ENCODE results near the gene HARS1. TPM values are rescaled to one million over a fixed set of nuclear protein-coding genes. Genes with fewer than 3 reads are reported as not detected.
"Not testable (repeated sequence)": the region's sequence is repeated elsewhere in the genome, so short reads cannot be mapped to it uniquely, and the experiment has no call there.

HARS1 gene
- total RNA-seq, 2 donors from 2014 or later: 46.2 to 52.4 TPM

GRCh38 chr5:140642718-140643117, 48.5 kb downstream of the HARS1 start:
- Histone ChIP-seq H3K36me3 (replicated peaks in 1 of 2; ENCODE audit: insufficient read depth in 1 of 2, low read depth in 2 of 2) (peaks cover 0 to 7% of the 10 kb centered on the region in 2 donors), H3K4me3 (no peak overlapping the region), H3K27me3 (no peaks in the 10 kb centered on the region), H3K4me1 (peaks cover 38% of the 10 kb centered on the region), H3K9me3 (no peaks in the 10 kb centered on the region), H3K27ac (no peak overlapping the region)
- intact Hi-C loops (cut with DNase I): loop anchor here (10.0 kb wide), 1 partner anchor 78 kb away; the partner anchor contains the start of genes APBB3 and SLC35A4
- DNase-seq (no peak), ATAC-seq (no peak)
- no peak for TF ChIP-seq POLR2A (IDR thresholded peaks at IDR 0.05)
- TF ChIP-seq CTCF (IDR thresholded peaks at IDR 0.05): no peak
- WGBS, 2 donors: 59 to 67% methylated on average over 3 of the region's 3 CpGs

GRCh38 chr5:140641716-140642115, 49.5 kb downstream of the HARS1 start:
- Histone ChIP-seq H3K4me1 (peaks cover 37% of the 10 kb centered on the region), H3K4me3 (no peak overlapping the region), H3K27ac (no peak overlapping the region), H3K9me3 (no peaks in the 10 kb centered on the region), H3K27me3 (no peaks in the 10 kb centered on the region), H3K36me3 (replicated peaks in 1 of 2; ENCODE audit: insufficient read depth in 1 of 2, low read depth in 2 of 2) (peaks cover 0 to 7% of the 10 kb centered on the region in 2 donors)
- intact Hi-C loops (cut with DNase I): loop anchor here (10.0 kb wide), 1 partner anchor 77 kb away; the partner anchor contains the start of genes APBB3 and SLC35A4
- ATAC-seq: no peak
- TF ChIP-seq POLR2A (IDR thresholded peaks at IDR 0.05): no peak
- TF ChIP-seq CTCF (IDR thresholded peaks at IDR 0.05): no peak
- WGBS, 2 donors: 79 to 81% methylated on average over 8 of the region's 8 CpGs
- DNase-seq: no peak

DNA sequence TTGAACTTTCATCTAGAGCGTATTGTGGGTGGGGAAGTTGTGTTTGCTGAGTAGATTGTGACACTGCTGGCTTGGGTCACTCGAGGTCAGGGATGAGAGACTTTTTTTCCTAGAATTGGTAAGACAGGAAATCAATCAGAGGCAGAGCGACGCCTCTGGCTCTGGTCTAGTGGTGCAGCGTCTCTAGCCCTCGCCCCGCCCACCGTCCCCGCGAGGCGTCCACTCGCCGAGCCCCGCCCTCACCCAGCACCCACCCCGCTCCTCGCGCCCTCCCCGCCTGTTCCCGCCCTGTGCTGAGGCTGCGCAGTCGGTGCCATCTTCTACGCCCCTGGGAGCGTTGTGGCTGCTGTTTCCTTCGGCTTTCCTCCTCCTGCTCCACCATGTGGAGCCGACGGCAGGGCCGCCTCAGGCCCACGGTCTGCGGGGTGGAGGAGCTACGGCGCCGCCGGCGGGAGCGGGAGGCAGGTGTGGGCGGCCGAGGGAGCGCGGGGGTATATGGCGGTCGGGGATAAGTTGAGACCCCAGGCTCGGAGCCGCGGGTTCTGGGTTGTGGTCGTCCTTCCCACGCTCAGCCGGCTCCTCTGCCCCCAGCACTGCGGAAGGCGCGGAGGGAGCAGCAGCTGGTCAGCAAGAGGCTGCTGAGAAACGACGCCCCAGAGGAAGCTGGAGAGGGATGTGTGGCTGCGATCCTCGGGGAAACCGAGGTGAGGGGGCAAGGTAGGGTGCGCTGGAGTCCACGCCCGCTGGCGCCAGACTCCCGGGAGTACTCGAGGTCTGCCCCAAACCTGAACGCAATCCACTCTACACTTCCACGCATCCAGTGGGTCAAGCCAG, 51.8 kb downstream of the HARS1 start, which contains the start of gene TMCO6:
TSS of gene TMCO6 (plus strand) at position 304 of the 834 bp plus-strand sequence. CDS start at position 381, 77 bp downstream.
- peak within 1 kb of the TSS; percentile 65 to 89 (median 82) for H3K27ac ChIP-seq
- intact Hi-C loops (cut with DNase I): no loop called here
- DNase-seq: peak; percentile 97 to 99 (median 98)
- no peaks in the 10 kb centered on the region for H3K27me3 ChIP-seq
- WGBS, 2 donors: 0% methylated on average over 4 to 63 of the region's 63 CpGs
- H3K4me3 ChIP-seq: peak within 1 kb of the TSS; percentile 60 to 71
- ATAC-seq: peak; percentile 99
- no peaks in the 10 kb centered on the region for H3K9me3 ChIP-seq
- peak; percentile 42 to 77 (median 72) for TF ChIP-seq POLR2A (IDR thresholded peaks at IDR 0.05)
- TF ChIP-seq CTCF (IDR thresholded peaks at IDR 0.05): peak; percentile 55 to 82 (median 68)
- H3K36me3 ChIP-seq (replicated peaks in 1 of 2; ENCODE audit: insufficient read depth in 1 of 2, low read depth in 2 of 2): peaks cover 0 to 6% of the 10 kb centered on the region in 2 donors
- H3K4me1 ChIP-seq: peaks cover 27% of the 10 kb centered on the region

GRCh38 chr5:140638898-140639147, 52.3 kb downstream of the HARS1 start:
- intact Hi-C loops (cut with DNase I); H3K9me3 ChIP-seq; DNase-seq; ATAC-seq; H3K4me3 ChIP-seq; H3K36me3 ChIP-seq (replicated peaks in 1 of 2; ENCODE audit: insufficient read depth in 1 of 2, low read depth in 2 of 2); H3K27me3 ChIP-seq: not testable (repeated sequence)
- H3K4me1 ChIP-seq: peaks cover 27% of the 10 kb centered on the region
- peak overlapping the region; percentile 65 to 89 (median 82) for H3K27ac ChIP-seq
- 6 to 13% methylated on average over 9 of the region's 9 CpGs for WGBS, 2 donors

DNA sequence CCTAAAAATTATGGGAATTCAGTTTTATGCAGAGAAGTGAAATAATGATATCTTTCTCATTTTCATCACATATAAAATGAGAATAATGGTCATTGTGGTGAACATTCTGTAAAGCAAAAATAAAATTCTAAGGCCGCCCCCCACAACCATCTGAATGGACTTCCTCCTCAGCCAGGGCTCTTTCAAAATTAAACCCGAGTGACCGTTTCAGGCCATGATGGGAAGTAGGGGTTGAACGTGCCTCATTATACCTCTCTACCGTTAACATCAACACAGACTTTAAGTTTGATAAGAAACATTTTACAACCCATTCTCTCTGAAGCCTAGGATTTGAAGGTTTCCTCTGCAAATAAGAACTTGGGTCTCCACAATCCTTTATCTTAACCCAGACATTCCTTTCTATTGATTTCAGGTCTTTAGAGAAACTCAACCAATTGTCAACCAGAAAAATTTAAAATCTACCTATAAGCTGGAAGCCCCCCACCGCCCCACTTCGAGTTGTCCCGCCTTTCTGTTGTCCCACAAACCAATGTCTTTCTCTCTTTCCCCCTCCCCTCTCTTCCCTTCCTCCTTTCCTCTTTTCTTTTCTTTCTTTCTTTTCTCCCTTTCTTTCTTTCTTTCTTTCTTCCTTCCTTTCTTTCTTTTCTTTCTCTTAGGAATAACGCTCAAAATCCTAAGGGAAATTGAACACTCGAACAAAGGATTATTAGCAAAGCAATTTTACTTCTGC, 53.6 kb downstream of the HARS1 start:
- no peak for ATAC-seq
- H3K9me3 ChIP-seq: no peaks in the 10 kb centered on the region
- peaks cover 37% of the 10 kb centered on the region for H3K4me1 ChIP-seq
- H3K4me3 ChIP-seq: no peak overlapping the region
- no peak for TF ChIP-seq CTCF (IDR thresholded peaks at IDR 0.05)
- TF ChIP-seq POLR2A (IDR thresholded peaks at IDR 0.05): no peak
- intact Hi-C loops (cut with DNase I): no loop called here
- H3K27ac ChIP-seq: no peak overlapping the region
- H3K27me3 ChIP-seq: no peaks in the 10 kb centered on the region
- 63 to 76% methylated on average over 10 of the region's 10 CpGs for WGBS, 2 donors
- DNase-seq: no peak
- no peaks in the 10 kb centered on the region for H3K36me3 ChIP-seq (replicated peaks in 1 of 2; ENCODE audit: insufficient read depth in 1 of 2, low read depth in 2 of 2)

Measured in body of pancreas (tissue), 4 donors.